Ishikawa (cell line): ENCODE measurements around the gene VPS26C.

Experiments
- CEBPB ChIP-seq: IDR thresholded peaks from 2 replicates; pipeline ENCODE4 v1.6.1; 2012
- CREB1 ChIP-seq: IDR thresholded peaks from 2 replicates; pipeline ENCODE4 v1.6.1; 2012; ENCODE audit warnings: low read depth
- EGR1 ChIP-seq: IDR thresholded peaks from 2 replicates; pipeline ENCODE4 v1.6.1; 2012
- EP300 ChIP-seq: IDR thresholded peaks from 2 replicates; pipeline ENCODE4 v1.6.1; 2012; ENCODE audit warnings: borderline replicate concordance
- FOXM1 ChIP-seq: IDR thresholded peaks from 2 replicates; pipeline ENCODE4 v1.6.1; 2012; ENCODE audit warnings: low read depth, borderline replicate concordance
- MAX ChIP-seq: IDR thresholded peaks from 2 replicates; pipeline ENCODE4 v1.6.1; 2012
- NFIC ChIP-seq: IDR thresholded peaks from 2 replicates; pipeline ENCODE4 v1.6.1; 2012
- RAD21 ChIP-seq: IDR thresholded peaks from 2 replicates; pipeline ENCODE4 v1.6.1; 2012; ENCODE audit warnings: low read depth
- REST ChIP-seq: IDR thresholded peaks from 2 replicates; pipeline ENCODE4 v1.6.1; 2012; ENCODE audit warnings: low read depth, mild to moderate bottlenecking
- TAF1 ChIP-seq: IDR thresholded peaks from 2 replicates; pipeline ENCODE4 v1.6.1; 2012; ENCODE audit warnings: low read depth, mild to moderate bottlenecking
- TCF12 ChIP-seq: IDR thresholded peaks from 2 replicates; pipeline ENCODE4 v1.6.1; 2012; ENCODE audit warnings: low read depth
- TEAD4 ChIP-seq: IDR thresholded peaks from 2 replicates; pipeline ENCODE4 v1.6.1; 2012
- YY1 ChIP-seq: IDR thresholded peaks from 2 replicates; pipeline ENCODE4 v1.6.1; 2012; ENCODE audit warnings: low read depth
- ZBTB7A ChIP-seq: IDR thresholded peaks from 2 replicates; pipeline ENCODE4 v1.6.1; 2012; ENCODE audit warnings: low read depth
- TF ChIP-seq, protein P1 (sequence below): IDR thresholded peaks from 2 replicates; pipeline ENCODE4 v1.6.1; 2012

Gene VPS26C

GRCh38 chr21:37182222-37182621 lies 84.9 kb downstream of the VPS26C start:
- no peak for TF ChIP-seq EGR1
- TF ChIP-seq TEAD4 = no peak
- no peak for TF ChIP-seq YY1
- no peak for TF ChIP-seq TAF1
- no peak for TF ChIP-seq RAD21
- no peak for TF ChIP-seq REST
- TF ChIP-seq TCF12 = no peak
- TF ChIP-seq CREB1 = no peak
- TF ChIP-seq, protein P1, sequence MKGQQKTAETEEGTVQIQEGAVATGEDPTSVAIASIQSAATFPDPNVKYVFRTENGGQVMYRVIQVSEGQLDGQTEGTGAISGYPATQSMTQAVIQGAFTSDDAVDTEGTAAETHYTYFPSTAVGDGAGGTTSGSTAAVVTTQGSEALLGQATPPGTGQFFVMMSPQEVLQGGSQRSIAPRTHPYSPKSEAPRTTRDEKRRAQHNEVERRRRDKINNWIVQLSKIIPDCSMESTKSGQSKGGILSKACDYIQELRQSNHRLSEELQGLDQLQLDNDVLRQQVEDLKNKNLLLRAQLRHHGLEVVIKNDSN = no peak
- TF ChIP-seq FOXM1 = no peak
- TF ChIP-seq NFIC = no peak
- TF ChIP-seq MAX = no peak
- TF ChIP-seq ZBTB7A = no peak
- no peak for TF ChIP-seq CEBPB

- TF ChIP-seq EP300 (no peak), CEBPB (no peak), RAD21 (no peak), MAX (no peak), EGR1 (no peak), TCF12 (no peak), NFIC (no peak), ZBTB7A (no peak), YY1 (no peak), CREB1 (no peak), REST (no peak), FOXM1 (no peak), TEAD4 (no peak), TAF1 (no peak)
- TF ChIP-seq, protein P1 = no peak
Measured at GRCh38 chr21:37181059-37181458, 86.1 kb downstream of the VPS26C start.

GRCh38 chr21:37176716-37177115 lies 90.4 kb downstream of the VPS26C start:
- TF ChIP-seq EGR1 = peak; percentile 70; the same call in 1 of the 2 replicates
- no peak for TF ChIP-seq REST
- TF ChIP-seq, protein P1 = peak; percentile 26; the same call in 1 of the 2 replicates
- TF ChIP-seq CREB1 = no peak
- 0 out of 2 replicates have a peak, but pooled peaks have one; percentile 24 for TF ChIP-seq TCF12
- no peak for TF ChIP-seq TEAD4
- TF ChIP-seq ZBTB7A = no peak
- no peak for TF ChIP-seq FOXM1
- no peak for TF ChIP-seq CEBPB
- TF ChIP-seq MAX = peak; percentile 30; the same call in 1 of the 2 replicates
- no peak for TF ChIP-seq TAF1
- no peak for TF ChIP-seq NFIC
- TF ChIP-seq YY1 = no peak
- TF ChIP-seq RAD21 = no peak
- no peak for TF ChIP-seq EP300
